ENCODE results near the gene PTPN11.

The PTPN11 gene

DNA sequence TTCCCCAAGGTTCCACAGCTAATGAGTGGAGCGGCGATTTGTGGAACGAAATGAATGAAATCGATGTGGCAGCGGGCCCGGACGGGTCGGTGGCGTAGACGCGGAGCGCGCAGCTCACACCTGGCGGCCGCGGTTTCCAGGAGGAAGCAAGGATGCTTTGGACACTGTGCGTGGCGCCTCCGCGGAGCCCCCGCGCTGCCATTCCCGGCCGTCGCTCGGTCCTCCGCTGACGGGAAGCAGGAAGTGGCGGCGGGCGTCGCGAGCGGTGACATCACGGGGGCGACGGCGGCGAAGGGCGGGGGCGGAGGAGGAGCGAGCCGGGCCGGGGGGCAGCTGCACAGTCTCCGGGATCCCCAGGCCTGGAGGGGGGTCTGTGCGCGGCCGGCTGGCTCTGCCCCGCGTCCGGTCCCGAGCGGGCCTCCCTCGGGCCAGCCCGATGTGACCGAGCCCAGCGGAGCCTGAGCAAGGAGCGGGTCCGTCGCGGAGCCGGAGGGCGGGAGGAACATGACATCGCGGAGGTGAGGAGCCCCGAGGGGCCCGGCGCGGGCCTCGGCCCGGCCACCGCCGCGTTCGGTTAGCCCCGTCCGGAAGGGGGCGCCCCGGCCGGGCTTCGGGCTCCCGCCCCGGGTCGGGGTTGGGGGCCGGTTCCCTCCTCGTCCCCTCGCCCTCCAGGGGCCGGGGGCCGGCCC, at the start of gene PTPN11:
PTPN11 (plus strand) TSS at position 340 of the 689 bp plus-strand sequence; CDS start at position 505, 165 bp downstream.
- Histone ChIP-seq H3K79me2 (ENCODE audit: low read length) (peaks cover 45% of the 10 kb centered on the region), H4K20me1 (ENCODE audit: insufficient read depth, low read length) (no peaks in the 10 kb centered on the region), H3K27me3 (replicated peaks; ENCODE audit: insufficient read depth, low read length) (no peaks in the 10 kb centered on the region), H3K9me3 (replicated peaks; ENCODE audit: insufficient read depth, low read length) (no peaks in the 10 kb centered on the region), H3K4me1 (ENCODE audit: low read length) (0 out of 2 replicates have a peak, but pooled peaks cover 3% of the 10 kb centered on the region), H3K4me3 (ENCODE audit: low read length) (peak within 1 kb of the TSS; percentile 86), H3K4me2 (ENCODE audit: low read depth, low read length) (peak within 1 kb of the TSS; percentile 58), H3K27ac (ENCODE audit: low read length) (peak within 1 kb of the TSS; percentile 63; the same call in 1 of the 2 replicates), H2AFZ (ENCODE audit: low read length) (peak within 1 kb of the TSS; percentile 88), H3K9me2 (replicated peaks; ENCODE audit: insufficient read depth, low read length) (no peaks in the 10 kb centered on the region), H3F3A (ENCODE audit: insufficient read depth, low read length) (no peaks in the 10 kb centered on the region), H3K36me3 (replicated peaks; ENCODE audit: insufficient read depth, low read length) (no peaks in the 10 kb centered on the region), H3K9ac (ENCODE audit: low read length) (peak within 1 kb of the TSS; percentile 85)
- DNase-seq: peak; percentile 67
- TF ChIP-seq EZH2phosphoT487 (IDR thresholded peaks at IDR 0.05; ENCODE audit: low read length) (no peak), EZH2 (optimal IDR thresholded peaks at IDR 0.05; ENCODE audit: low read depth, low read length) (no peak)
- TF ChIP-seq, protein P1, sequence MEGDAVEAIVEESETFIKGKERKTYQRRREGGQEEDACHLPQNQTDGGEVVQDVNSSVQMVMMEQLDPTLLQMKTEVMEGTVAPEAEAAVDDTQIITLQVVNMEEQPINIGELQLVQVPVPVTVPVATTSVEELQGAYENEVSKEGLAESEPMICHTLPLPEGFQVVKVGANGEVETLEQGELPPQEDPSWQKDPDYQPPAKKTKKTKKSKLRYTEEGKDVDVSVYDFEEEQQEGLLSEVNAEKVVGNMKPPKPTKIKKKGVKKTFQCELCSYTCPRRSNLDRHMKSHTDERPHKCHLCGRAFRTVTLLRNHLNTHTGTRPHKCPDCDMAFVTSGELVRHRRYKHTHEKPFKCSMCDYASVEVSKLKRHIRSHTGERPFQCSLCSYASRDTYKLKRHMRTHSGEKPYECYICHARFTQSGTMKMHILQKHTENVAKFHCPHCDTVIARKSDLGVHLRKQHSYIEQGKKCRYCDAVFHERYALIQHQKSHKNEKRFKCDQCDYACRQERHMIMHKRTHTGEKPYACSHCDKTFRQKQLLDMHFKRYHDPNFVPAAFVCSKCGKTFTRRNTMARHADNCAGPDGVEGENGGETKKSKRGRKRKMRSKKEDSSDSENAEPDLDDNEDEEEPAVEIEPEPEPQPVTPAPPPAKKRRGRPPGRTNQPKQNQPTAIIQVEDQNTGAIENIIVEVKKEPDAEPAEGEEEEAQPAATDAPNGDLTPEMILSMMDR (IDR thresholded peaks at IDR 0.05; ENCODE audit: low read length): peak; percentile 21

DNA sequence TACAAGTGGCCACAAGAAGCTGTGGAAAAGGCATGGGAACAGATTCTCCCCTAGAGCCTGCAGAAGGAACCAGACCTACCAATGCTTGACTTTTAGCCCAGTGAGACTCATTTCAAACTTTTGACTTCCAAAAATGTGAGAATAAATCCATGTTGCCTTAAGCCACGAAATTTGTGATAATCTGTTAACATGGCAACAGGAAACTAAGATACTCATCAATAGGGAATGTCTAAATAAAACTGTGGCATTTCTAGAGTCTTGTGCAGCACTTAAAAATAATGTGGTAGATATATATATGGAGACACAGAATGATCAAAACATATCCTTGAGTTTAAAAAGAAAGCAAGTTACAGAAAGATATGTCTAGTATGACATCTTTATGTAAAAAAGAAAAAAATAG, 48.5 kb upstream of the PTPN11 start:
- no peaks in the 10 kb centered on the region for H3K9me3 ChIP-seq (replicated peaks; ENCODE audit: insufficient read depth, low read length)
- no peak overlapping the region for H3K9ac ChIP-seq (ENCODE audit: low read length)
- TF ChIP-seq EZH2 (optimal IDR thresholded peaks at IDR 0.05; ENCODE audit: low read depth, low read length): no peak
- TF ChIP-seq, protein P1 (IDR thresholded peaks at IDR 0.05; ENCODE audit: low read length): no peak
- no peak for TF ChIP-seq EZH2phosphoT487 (IDR thresholded peaks at IDR 0.05; ENCODE audit: low read length)
- peaks cover 52% of the 10 kb centered on the region for H3K79me2 ChIP-seq (ENCODE audit: low read length)
- no peaks in the 10 kb centered on the region for H3K4me1 ChIP-seq (ENCODE audit: low read length)
- H3K27me3 ChIP-seq (replicated peaks; ENCODE audit: insufficient read depth, low read length): no peaks in the 10 kb centered on the region
- H3K4me3 ChIP-seq (ENCODE audit: low read length): no peak overlapping the region
- H3K9me2 ChIP-seq (replicated peaks; ENCODE audit: insufficient read depth, low read length): no peaks in the 10 kb centered on the region
- DNase-seq: no peak
- H3F3A ChIP-seq (ENCODE audit: insufficient read depth, low read length): no peaks in the 10 kb centered on the region
- no peak overlapping the region for H2AFZ ChIP-seq (ENCODE audit: low read length)
- H3K36me3 ChIP-seq (replicated peaks; ENCODE audit: insufficient read depth, low read length): no peaks in the 10 kb centered on the region
- no peaks in the 10 kb centered on the region for H4K20me1 ChIP-seq (ENCODE audit: insufficient read depth, low read length)
- no peak overlapping the region for H3K27ac ChIP-seq (ENCODE audit: low read length)
- no peak overlapping the region for H3K4me2 ChIP-seq (ENCODE audit: low read depth, low read length)

DNA sequence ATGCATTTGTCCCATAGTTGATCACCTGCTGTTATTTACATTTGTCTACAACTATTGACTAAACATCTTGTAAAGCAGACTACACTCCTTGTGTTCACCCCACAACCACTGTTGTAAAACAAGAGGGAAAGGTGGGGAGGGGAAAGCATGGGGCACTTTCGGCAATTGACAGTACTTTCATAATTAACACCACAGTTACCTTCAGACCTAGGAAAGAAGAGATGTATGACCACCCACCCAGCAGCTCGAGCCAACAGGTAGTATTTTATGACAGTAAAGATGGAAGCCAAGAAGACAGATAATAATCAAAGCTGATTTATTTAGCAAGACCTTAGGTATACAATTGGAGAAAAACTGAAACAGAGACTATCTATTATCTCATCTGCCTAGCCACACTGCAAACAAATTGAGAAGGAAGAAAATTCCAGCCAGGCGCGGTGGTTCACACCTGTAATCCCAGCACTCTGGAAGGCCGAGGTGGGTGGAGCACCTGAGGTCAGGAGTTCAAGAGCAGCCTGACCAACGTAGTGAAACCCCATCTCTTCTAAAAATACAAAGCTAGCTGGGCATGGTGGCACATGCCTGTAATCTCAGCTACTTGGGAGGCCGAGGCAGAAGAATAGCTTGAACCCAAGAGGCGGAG, 47.8 kb upstream of the PTPN11 start:
- Histone ChIP-seq H3F3A (ENCODE audit: insufficient read depth, low read length) (no peaks in the 10 kb centered on the region), H3K4me2 (ENCODE audit: low read depth, low read length) (no peak overlapping the region), H3K9me3 (replicated peaks; ENCODE audit: insufficient read depth, low read length) (no peaks in the 10 kb centered on the region), H4K20me1 (ENCODE audit: insufficient read depth, low read length) (no peaks in the 10 kb centered on the region), H3K9me2 (replicated peaks; ENCODE audit: insufficient read depth, low read length) (no peaks in the 10 kb centered on the region), H3K27me3 (replicated peaks; ENCODE audit: insufficient read depth, low read length) (no peaks in the 10 kb centered on the region), H3K27ac (ENCODE audit: low read length) (no peak overlapping the region), H2AFZ (ENCODE audit: low read length) (no peak overlapping the region), H3K9ac (ENCODE audit: low read length) (no peak overlapping the region), H3K79me2 (ENCODE audit: low read length) (peaks cover 55% of the 10 kb centered on the region), H3K4me3 (ENCODE audit: low read length) (no peak overlapping the region), H3K36me3 (replicated peaks; ENCODE audit: insufficient read depth, low read length) (no peaks in the 10 kb centered on the region), H3K4me1 (ENCODE audit: low read length) (no peaks in the 10 kb centered on the region)
- no peak for DNase-seq
- TF ChIP-seq EZH2phosphoT487 (IDR thresholded peaks at IDR 0.05; ENCODE audit: low read length) (no peak), EZH2 (optimal IDR thresholded peaks at IDR 0.05; ENCODE audit: low read depth, low read length) (no peak)
- TF ChIP-seq, protein P1 (IDR thresholded peaks at IDR 0.05; ENCODE audit: low read length): no peak

All from MM.1S (cell line).